ENCODE measurements around the gene AURKAIP1. TPM values are rescaled to one million over a fixed set of nuclear protein-coding genes. Genes with fewer than 3 reads are reported as not detected.

Gene AURKAIP1
- total and polyA plus RNA-seq, 2 of the 13 experiments (the other 11 are each of a cell fraction or from before 2014, with no cell fraction given): 69.5 to 175 TPM

GRCh38 chr1:1334835-1335234 lies 40.2 kb downstream of the AURKAIP1 start (continued):
- TF ChIP-seq FIP1L1 (IDR thresholded peaks at IDR 0.05; ENCODE audit: borderline replicate concordance, insufficient read depth, low read depth, low read length): no peak
- TF ChIP-seq ZNF256 (CRISPR knock-in tag; conservative IDR thresholded peaks at IDR 0.05): peak; percentile 90; the same call in 1 of the 2 replicates
- no peak for TF ChIP-seq TERF1 (CRISPR knock-in tag; IDR thresholded peaks at IDR 0.05)
- no peak for TF ChIP-seq ZMAT3 (CRISPR knock-in tag; conservative IDR thresholded peaks at IDR 0.05)
- TF ChIP-seq MAFK (conservative IDR thresholded peaks at IDR 0.05 in 1 of 2, IDR thresholded peaks at IDR 0.05 in 1 of 2; ENCODE audit: low read length in 2 of 2): no peak
- no peak for TF ChIP-seq BCL6 (CRISPR knock-in tag; IDR thresholded peaks at IDR 0.05)
- no peak for TF ChIP-seq PHB2 (IDR thresholded peaks at IDR 0.05; ENCODE audit: partially characterized antibody)
- TF ChIP-seq ELK4 (CRISPR knock-in tag; IDR thresholded peaks at IDR 0.05; ENCODE audit: borderline replicate concordance): no peak
- no peak for TF ChIP-seq SOX5 (CRISPR knock-in tag; IDR thresholded peaks at IDR 0.05; ENCODE audit: borderline replicate concordance)
- no peak for TF ChIP-seq GLI4 (CRISPR knock-in tag; IDR thresholded peaks at IDR 0.05; ENCODE audit: borderline replicate concordance)
- TF ChIP-seq DDIT3 (CRISPR knock-in tag; IDR thresholded peaks at IDR 0.05): no peak
- TF ChIP-seq NCOA2 (CRISPR knock-in tag; IDR thresholded peaks at IDR 0.05): peak; percentile 35; the same call in 1 of the 2 replicates
- TF ChIP-seq ZNF530 (CRISPR knock-in tag; IDR thresholded peaks at IDR 0.05; ENCODE audit: low read depth): peak; percentile 88; the same call in 1 of the 2 replicates
- peak; percentile 78 for TF ChIP-seq BORCS8-MEF2B (CRISPR knock-in tag; IDR thresholded peaks at IDR 0.05)
- TF ChIP-seq ISL2 (CRISPR knock-in tag; IDR thresholded peaks at IDR 0.05): 0 out of 2 replicates have a peak, but pooled peaks have one; percentile 33
- TF ChIP-seq MTF2 (CRISPR knock-in tag; IDR thresholded peaks at IDR 0.05; ENCODE audit: borderline replicate concordance): no peak
- TF ChIP-seq ZNF124 (CRISPR knock-in tag; IDR thresholded peaks at IDR 0.05): peak; percentile 89; the same call in 1 of the 2 replicates
- no peak for TF ChIP-seq CBFB (CRISPR knock-in tag; IDR thresholded peaks at IDR 0.05)
- no peak; the same call in 1 of the 2 replicates for TF ChIP-seq IRX3 (CRISPR knock-in tag; IDR thresholded peaks at IDR 0.05; ENCODE audit: borderline replicate concordance, low read depth)
- no peak for TF ChIP-seq HMGXB4 (CRISPR knock-in tag; IDR thresholded peaks at IDR 0.05; ENCODE audit: borderline replicate concordance in 1 of 2, low read depth in 1 of 2)
- TF ChIP-seq GRHL1 (CRISPR knock-in tag; conservative IDR thresholded peaks at IDR 0.05): no peak
- TF ChIP-seq FOSL1 (CRISPR knock-in tag; IDR thresholded peaks at IDR 0.05; ENCODE audit: borderline replicate concordance): no peak
- TF ChIP-seq ZNF354B (CRISPR knock-in tag; IDR thresholded peaks at IDR 0.05): no peak
- TF ChIP-seq ZSCAN20 (CRISPR knock-in tag; IDR thresholded peaks at IDR 0.05; ENCODE audit: borderline replicate concordance): peak; percentile 58; the same call in 1 of the 2 replicates
